Stimulated activated naive CD4-positive, alpha-beta T cell (primary cell): ENCODE results near the gene FAM110C.
"Not testable (repeated sequence)": the region's sequence is repeated elsewhere in the genome, so short reads cannot be mapped to it uniquely, and the experiment has no call there.

Experiments used
- DNase-seq, 6 experiments: peaks; one replicate each; lab custom pipeline; 2025; lab: John Stamatoyannopoulos, UW

FAM110C gene

DNA sequence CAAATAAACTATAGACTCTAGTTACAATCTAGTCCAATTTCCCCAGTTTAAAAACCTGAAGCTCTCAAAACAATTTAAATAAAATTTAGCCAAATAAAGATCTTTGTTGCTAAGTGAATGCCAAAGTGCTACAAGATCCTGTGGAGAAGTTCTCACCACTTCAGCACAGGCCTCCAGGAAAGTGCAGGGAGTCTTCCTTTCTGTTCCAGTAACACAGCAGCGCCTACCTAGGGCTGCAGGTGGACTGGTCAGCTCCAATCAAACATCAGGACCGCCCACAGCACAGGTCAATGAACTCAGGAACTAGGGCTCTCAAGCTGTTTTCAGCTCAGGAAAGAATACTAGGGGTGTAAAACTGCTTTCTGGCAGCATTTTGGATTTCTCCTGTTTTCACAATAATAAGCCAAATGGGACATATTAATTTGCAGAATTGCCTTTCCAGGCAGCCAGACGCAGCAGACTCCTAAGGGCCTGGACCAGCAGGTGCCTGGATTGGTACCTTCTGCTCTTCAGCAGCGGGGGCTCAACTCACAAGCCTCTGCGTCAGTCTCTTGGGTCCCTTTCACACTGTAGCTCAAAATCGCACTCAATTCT lies 1.5 kb downstream of the FAM110C start:
- DNase-seq = no peak

DNA sequence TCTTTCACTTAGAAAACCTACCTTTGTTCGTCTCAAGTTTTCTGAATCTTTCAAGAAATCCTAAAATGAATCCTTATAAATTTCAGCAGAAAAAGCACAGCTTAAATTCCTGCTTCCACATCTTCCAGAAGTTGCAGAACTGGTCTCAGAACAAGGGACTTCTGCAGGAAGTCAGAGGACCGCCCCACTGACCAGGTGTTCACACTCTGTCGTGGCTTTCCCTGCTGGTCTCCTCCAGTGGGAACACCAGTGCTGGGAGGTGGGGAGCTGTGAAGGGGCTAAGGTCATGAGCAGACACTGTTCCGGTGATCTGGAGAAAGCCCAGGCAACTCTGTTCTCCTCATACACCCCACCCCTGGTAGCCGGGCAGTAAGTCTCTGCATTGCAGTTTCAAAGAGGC lies 3.5 kb downstream of the FAM110C start:
- DNase-seq = no peak

- DNase-seq = no peak
These were observed 5.8 kb downstream of the FAM110C start for GRCh38 chr2:40465-40864.

GRCh38 chr2:38155-38554 lies 8.2 kb downstream of the FAM110C start:
- DNase-seq = no peak

GRCh38 chr2:36318-36717 lies 10.0 kb downstream of the FAM110C start:
- no peak for DNase-seq

DNA sequence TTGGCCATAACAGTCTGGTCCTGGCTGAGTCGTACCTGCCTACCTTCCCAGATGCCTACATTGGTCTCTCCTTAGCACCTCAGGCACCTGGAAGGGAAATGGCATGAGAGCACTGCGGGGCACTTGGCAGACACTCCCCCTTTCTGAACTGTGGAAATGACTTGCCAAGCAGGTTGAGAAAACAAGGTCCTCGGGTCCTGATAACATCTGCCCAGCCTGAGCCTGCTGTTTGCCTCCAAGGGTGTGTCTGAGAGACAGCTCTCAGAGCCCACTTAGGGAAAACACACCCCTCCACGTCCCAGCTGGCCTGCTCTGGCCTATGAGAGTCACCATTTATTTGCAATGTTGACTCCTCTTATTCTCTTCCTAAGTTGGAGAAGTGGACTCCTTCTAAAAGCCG lies 10.5 kb downstream of the FAM110C start:
- no peak for DNase-seq

DNA sequence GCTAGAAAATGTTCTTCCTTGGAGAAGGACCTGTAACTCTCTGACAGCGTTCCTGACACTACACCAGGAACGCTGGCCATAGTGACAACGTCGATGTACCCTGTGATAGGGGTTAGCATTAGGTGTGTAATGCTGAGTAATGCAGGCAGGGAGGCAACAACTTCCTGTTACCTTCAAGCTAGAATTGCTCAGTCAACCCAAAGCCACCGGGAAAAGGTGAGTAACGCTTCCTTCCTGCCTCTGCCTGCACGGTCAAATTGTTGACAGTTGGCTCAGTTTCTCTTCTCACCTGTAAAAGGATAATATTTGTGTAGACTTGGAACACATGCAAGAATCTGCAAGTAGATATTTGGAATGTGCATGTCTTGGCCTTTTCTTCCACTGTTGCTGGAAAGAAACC lies 12.7 kb downstream of the FAM110C start:
- DNase-seq = no peak

GRCh38 chr2:32068-32467 lies 14.2 kb downstream of the FAM110C start:
- no peak for DNase-seq

GRCh38 chr2:29253-29652 lies 17.1 kb downstream of the FAM110C start:
- DNase-seq = no peak

DNA sequence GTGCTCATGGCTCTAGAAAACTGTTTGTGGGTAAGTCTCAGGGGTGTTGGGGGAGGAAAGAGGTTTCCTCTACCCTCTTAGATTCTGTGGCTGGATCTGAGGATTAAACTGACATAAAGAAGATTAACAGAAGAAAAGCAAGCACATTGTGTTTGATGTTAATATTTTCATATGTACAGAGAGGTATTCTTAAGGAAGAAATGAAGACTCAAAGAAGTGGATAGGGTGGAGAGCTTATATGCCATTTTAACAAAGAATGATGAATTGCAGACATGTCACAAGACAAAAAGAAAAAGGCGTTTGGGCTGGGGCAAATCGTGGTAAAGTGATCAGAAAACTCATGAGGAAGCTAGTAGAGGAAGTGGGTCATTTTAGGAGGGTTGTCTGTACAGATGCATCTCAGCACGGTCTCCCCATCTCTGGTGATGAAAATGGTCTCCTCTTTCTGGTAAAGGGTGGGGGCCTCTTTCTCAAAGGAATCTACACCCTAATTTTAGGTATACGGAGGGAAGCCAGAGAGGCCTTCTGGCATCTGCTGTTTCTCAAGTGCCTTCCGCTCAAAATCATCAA lies 17.8 kb downstream of the FAM110C start:
- DNase-seq = no peak

- DNase-seq = no peak
These were observed 19.4 kb downstream of the FAM110C start for GRCh38 chr2:26891-27290.

GRCh38 chr2:25543-25942 lies 20.8 kb downstream of the FAM110C start:
- DNase-seq = no peak

DNA sequence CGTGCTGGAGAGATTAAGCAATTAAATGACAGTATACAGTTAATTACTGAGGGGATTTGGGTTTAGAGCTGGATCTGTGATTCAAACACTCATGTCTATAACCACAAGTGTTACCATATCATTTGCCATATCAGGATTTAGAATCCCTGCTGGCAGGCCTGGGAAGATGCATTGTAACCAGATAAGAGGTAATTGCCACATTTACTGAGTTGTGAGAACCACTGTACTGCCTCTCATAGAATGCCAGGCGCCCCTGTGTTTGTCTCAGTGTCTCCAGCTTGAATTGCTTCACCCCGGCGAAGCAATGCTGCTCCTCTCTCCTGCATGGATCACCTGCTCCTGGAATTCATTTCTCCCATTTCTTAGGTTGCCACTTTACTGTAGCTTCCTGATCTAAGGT lies 21.7 kb downstream of the FAM110C start:
- DNase-seq = not testable (repeated sequence)

DNA sequence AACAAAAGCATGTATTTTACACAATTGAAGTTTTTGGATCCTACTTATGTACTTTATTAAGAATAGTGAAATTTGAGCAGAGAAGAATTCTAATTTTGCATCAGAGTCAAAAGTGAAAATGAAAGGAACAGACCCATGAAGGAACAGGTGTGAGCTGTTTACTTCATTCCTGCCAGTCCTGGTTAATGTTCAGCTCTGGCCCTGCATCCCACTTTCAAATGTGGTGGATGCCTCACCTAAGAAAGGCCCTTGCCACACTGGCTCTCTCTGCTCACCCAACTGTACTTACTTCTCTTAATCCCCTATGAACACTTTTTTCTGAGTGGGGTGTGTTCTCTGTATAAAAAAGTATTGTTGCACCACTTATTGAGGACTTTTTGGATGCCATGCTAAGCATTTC lies 22.2 kb downstream of the FAM110C start:
- DNase-seq = no peak

GRCh38 chr2:23283-23682 lies 23.0 kb downstream of the FAM110C start:
- no peak for DNase-seq

DNA sequence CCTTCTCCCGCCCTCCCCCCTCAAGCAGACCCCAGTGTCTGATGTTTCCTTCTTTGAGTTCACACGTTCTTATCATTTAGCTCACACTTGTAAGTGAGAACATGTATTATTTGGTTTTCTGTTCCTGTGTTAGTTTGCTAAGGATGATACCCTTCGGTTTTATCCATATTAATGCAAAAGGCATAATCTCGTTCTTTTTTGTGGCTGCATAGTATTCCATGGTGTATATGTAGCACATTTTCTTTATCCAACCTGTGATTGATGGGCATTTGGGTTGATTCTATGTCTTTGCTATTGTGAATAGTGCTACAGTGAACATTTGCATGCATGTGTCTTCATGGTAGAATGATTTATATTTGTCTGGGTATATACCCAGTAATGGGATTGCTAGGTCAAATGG lies 24.1 kb downstream of the FAM110C start:
- DNase-seq = not testable (repeated sequence)

- DNase-seq = not testable (repeated sequence)
These were observed 26.0 kb downstream of the FAM110C start for GRCh38 chr2:20259-20658.

DNA sequence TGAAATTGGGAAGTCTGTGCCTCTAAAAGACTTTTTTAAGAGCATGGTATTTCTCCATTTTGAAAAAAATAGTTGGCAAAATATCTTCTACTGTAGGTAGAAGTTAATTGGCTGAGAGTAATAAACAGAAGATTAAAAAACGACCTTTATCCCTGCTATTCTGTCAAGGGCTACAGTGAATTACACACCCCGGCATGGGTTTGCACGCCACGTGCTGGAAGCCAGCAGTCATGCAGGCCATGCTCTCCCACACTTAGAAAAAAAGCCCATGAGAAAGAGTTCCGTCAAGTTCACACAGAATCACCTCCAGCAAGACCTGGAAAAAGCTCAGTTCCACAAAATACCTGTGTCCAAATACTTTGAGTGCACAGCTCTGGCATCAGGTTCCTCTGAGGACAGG lies 26.8 kb downstream of the FAM110C start:
- no peak for DNase-seq

GRCh38 chr2:18402-19271 lies 27.7 kb downstream of the FAM110C start:
- DNase-seq = peak in 1 of 6 experiments; percentile 8

- not testable (repeated sequence) for DNase-seq
These were observed 30.4 kb downstream of the FAM110C start for GRCh38 chr2:15916-16315.

- DNase-seq = peak in 5 of 6 experiments; percentile 15 to 57 (median 46)
These were observed 34.9 kb downstream of the FAM110C start for GRCh38 chr2:11248-11941.

GRCh38 chr2:10222-10875 lies 36.0 kb downstream of the FAM110C start:
- no peak for DNase-seq
